CD14-positive monocyte (primary cell): ENCODE measurements around the gene SAA2. TPM values are rescaled to one million over a fixed set of nuclear protein-coding genes. Genes with fewer than 3 reads are reported as not detected.

Experiments used
- DNase-seq, 3 donors: peaks; one replicate each; pipeline ENCODE4 v3.0.0-alpha.2; 2011 to 2022
- H2AFZ ChIP-seq: 2 replicates; pipeline ENCODE4 v1.6.0; 2012; ENCODE audit warnings: mild to moderate bottlenecking, low read depth, low read length, inconsistent platforms; ENCODE audit not compliant: insufficient read depth, poor library complexity, severe bottlenecking
- H3K27ac ChIP-seq, 2 donors: 1 replicate in 1 of 2; 2 replicates in 1 of 2; pipeline ENCODE4 v1.5.1; 2012 to 2013; ENCODE audit warnings: low read length in 2 of 2, control low read depth in 1 of 2, inconsistent platforms in 1 of 2, low read depth in 1 of 2, mild to moderate bottlenecking in 1 of 2
- H3K27me3 ChIP-seq, 2 donors: one replicate each; pipeline versions ENCODE4 v1.6.0 to v1.6.1; 2011 to 2013; ENCODE audit warnings: low read length in 2 of 2; ENCODE audit not compliant: control insufficient read depth in 2 of 2, insufficient read depth in 2 of 2
- H3K36me3 ChIP-seq, 2 donors: replicated peaks in 1 of 2; 1 replicate in 1 of 2; 2 replicates in 1 of 2; pipeline versions ENCODE4 v1.5.1 to v1.6.1; 2012 to 2013; ENCODE audit warnings: low read length in 2 of 2, control low read depth in 1 of 2, inconsistent platforms in 1 of 2, mild to moderate bottlenecking in 1 of 2; ENCODE audit not compliant: insufficient read depth in 2 of 2, control insufficient read depth in 1 of 2
- H3K4me1 ChIP-seq, 2 donors: 1 replicate in 1 of 2; 2 replicates in 1 of 2; pipeline versions ENCODE4 v1.5.1 to v1.6.1; 2012 to 2013; ENCODE audit warnings: low read length in 2 of 2, control low read depth in 1 of 2, inconsistent platforms in 1 of 2, mild to moderate bottlenecking in 1 of 2, moderate library complexity in 1 of 2; ENCODE audit not compliant: insufficient read depth in 2 of 2, control insufficient read depth in 1 of 2
- H3K4me2 ChIP-seq: replicated peaks from 2 replicates; pipeline ENCODE3; 2012; ENCODE audit warnings: low read length, moderate library complexity, mild to moderate bottlenecking; ENCODE audit not compliant: poor library complexity, severe bottlenecking; ENCODE audit errors: extremely low read depth
- H3K4me3 ChIP-seq, 3 experiments: fragments of 200-600 bp in 1 of 3; sonication (generic) in 1 of 3; replicated peaks in 1 of 3; 1 replicate in 2 of 3; 2 replicates in 1 of 3; pipeline ENCODE4 v1.5.1; 2011 to 2013; ENCODE audit warnings: low read length in 3 of 3, mild to moderate bottlenecking in 3 of 3, control low read depth in 2 of 3, low read depth in 2 of 3, inconsistent platforms in 1 of 3, moderate library complexity in 1 of 3
- H3K79me2 ChIP-seq: 2 replicates; pipeline ENCODE4 v1.6.0; 2012; ENCODE audit warnings: mild to moderate bottlenecking, control low read depth, inconsistent platforms, low read length, moderate library complexity; ENCODE audit not compliant: insufficient read depth
- H3K9ac ChIP-seq: 2 replicates; pipeline ENCODE4 v1.6.0; 2017; ENCODE audit warnings: low read length, mild to moderate bottlenecking; ENCODE audit not compliant: insufficient read depth, poor library complexity, severe bottlenecking
- H3K9me3 ChIP-seq, 2 donors: replicated peaks in 1 of 2; 1 replicate in 1 of 2; 2 replicates in 1 of 2; pipeline versions ENCODE4 v1.5.1 to v1.6.1; 2012 to 2013; ENCODE audit warnings: low read length in 2 of 2, control low read depth in 1 of 2; ENCODE audit not compliant: control insufficient read depth in 1 of 2, insufficient read depth in 1 of 2
- H4K20me1 ChIP-seq: 2 replicates; pipeline ENCODE4 v1.6.0; 2012; ENCODE audit warnings: mild to moderate bottlenecking, low read length, control low read depth, moderate library complexity; ENCODE audit not compliant: insufficient read depth
- H3K27ac Mint-ChIP-seq, 7 donors: one replicate each; pipeline ENCODE4 v1.8.0; 2020; ENCODE audit warnings: mild to moderate bottlenecking in 7 of 7, mixed read lengths in 7 of 7, moderate library complexity in 6 of 7, inconsistent platforms in 2 of 7
- H3K27me3 Mint-ChIP-seq, 3 donors: one replicate each; pipeline ENCODE4 v1.8.0; 2021 to 2022; ENCODE audit warnings: low read depth in 3 of 3, mild to moderate bottlenecking in 3 of 3, mixed read lengths in 3 of 3, moderate library complexity in 3 of 3, inconsistent platforms in 1 of 3
- H3K36me3 Mint-ChIP-seq, 2 donors: one replicate each; pipeline ENCODE4 v1.8.0; 2020; ENCODE audit warnings: mixed read lengths in 2 of 2, inconsistent platforms in 1 of 2, mild to moderate bottlenecking in 1 of 2
- H3K4me1 Mint-ChIP-seq: one replicate; pipeline ENCODE4 v1.8.0; 2020; ENCODE audit warnings: mild to moderate bottlenecking, mixed read lengths
- H3K4me3 Mint-ChIP-seq, 2 donors: one replicate each; pipeline ENCODE4 v1.8.0; 2020; ENCODE audit warnings: mild to moderate bottlenecking in 2 of 2, mixed read lengths in 2 of 2, moderate library complexity in 1 of 2
- H3K9me3 Mint-ChIP-seq, 7 donors: one replicate each; pipeline ENCODE4 v1.8.0; 2020 to 2022; ENCODE audit warnings: mixed read lengths in 7 of 7, mild to moderate bottlenecking in 6 of 7, moderate library complexity in 6 of 7, inconsistent platforms in 2 of 7
- WGBS: methylation state at CpG from one replicate; pipeline ENCODE4 v1.1.5; 2013; ENCODE audit warnings: missing lambda C conversion rate; ENCODE audit not compliant: insufficient coverage; 5-methylcytosine and 5-hydroxymethylcytosine counted together
- intact Hi-C, 2 donors: fragments of 100-400 bp; cut with micrococcal nuclease; formaldehyde crosslinking; loops; one replicate each; pipeline versions ENCODE4 v1.15.0 to v1.15.1; 2023
- polyA plus RNA-seq, 3 donors: library from polyadenylated mRNA; depleted of rRNA in 1 of 3; unstranded in 2 of 3; stranded (reverse) in 1 of 3; fragments of 300-500 nt in 2 of 3; fragments of >200 nt in 1 of 3; fragmentation: Illumina TruSeq in 2 of 3; gene quantifications; 1 replicate in 2 of 3; 2 replicates in 1 of 3; pipeline ENCODE4 v1.2.3, GENCODE V29; 2012 to 2021
- TF ChIP-seq, protein P1 (sequence below): fragments of 200-600 bp; IDR thresholded peaks from one replicate; pipeline ENCODE4 v1.8.0; 2022; ENCODE audit warnings: antibody characterized with exemption, mild to moderate bottlenecking

The SAA2 gene
- polyA plus RNA-seq, 3 donors, result not detected

DNA sequence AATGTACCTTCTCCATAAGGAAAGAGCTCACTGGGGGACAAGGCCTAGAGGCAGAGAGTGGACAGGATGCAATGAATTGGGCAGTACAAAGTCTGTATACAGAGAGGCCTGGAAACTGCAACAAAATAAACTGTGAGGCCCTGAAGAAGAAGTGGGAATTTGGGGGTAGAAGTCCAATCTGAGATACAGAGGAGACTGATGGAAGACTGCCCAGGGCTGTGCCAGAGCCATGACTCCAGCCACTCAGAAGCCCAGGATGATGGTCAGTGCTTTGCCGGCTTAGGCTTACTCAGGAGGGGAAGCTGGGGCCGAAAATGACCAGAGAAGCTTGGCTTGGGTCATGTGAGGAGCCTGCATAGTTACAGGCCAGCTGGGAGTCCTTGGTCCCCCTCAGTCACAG is 17.6 kb downstream of the SAA2 start:
- Histone ChIP-seq H3K27ac (no peak overlapping the region), H4K20me1 (no peaks in the 10 kb centered on the region), H3K4me3 (no peak overlapping the region), H3K9ac (no peak overlapping the region), H3K27me3 (peaks cover 6% of the 10 kb centered on the region in 2 donors), H3K9me3 (no peaks in the 10 kb centered on the region), H2AFZ (no peak overlapping the region), H3K4me2 (no peak overlapping the region), H3K36me3 (no peaks in the 10 kb centered on the region), H3K4me1 (no peaks in the 10 kb centered on the region), H3K79me2 (no peaks in the 10 kb centered on the region)
- intact Hi-C loops, result no loop called here
- peaks cover 0 to 2% (median 0%) of the 10 kb centered on the region in 7 donors for H3K9me3 Mint-ChIP-seq
- no peak for DNase-seq
- peaks cover 8 to 10% (median 8%) of the 10 kb centered on the region in 3 donors for H3K27me3 Mint-ChIP-seq
- peak overlapping the region in 1 of 7 donors; percentile 58 for H3K27ac Mint-ChIP-seq
- TF ChIP-seq, protein P1, sequence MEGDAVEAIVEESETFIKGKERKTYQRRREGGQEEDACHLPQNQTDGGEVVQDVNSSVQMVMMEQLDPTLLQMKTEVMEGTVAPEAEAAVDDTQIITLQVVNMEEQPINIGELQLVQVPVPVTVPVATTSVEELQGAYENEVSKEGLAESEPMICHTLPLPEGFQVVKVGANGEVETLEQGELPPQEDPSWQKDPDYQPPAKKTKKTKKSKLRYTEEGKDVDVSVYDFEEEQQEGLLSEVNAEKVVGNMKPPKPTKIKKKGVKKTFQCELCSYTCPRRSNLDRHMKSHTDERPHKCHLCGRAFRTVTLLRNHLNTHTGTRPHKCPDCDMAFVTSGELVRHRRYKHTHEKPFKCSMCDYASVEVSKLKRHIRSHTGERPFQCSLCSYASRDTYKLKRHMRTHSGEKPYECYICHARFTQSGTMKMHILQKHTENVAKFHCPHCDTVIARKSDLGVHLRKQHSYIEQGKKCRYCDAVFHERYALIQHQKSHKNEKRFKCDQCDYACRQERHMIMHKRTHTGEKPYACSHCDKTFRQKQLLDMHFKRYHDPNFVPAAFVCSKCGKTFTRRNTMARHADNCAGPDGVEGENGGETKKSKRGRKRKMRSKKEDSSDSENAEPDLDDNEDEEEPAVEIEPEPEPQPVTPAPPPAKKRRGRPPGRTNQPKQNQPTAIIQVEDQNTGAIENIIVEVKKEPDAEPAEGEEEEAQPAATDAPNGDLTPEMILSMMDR, result no peak
- no peak overlapping the region for H3K4me3 Mint-ChIP-seq
- no peaks in the 10 kb centered on the region for H3K36me3 Mint-ChIP-seq
- H3K4me1 Mint-ChIP-seq, result peaks cover 3% of the 10 kb centered on the region
- whole genome bisulfite sequencing, result 93% methylated on average over 2 of the region's 2 CpGs

- H3K27me3 Mint-ChIP-seq, result peaks cover 2 to 8% (median 5%) of the 10 kb centered on the region in 3 donors
- no CpG with 5 or more reads among the region's 3 CpGs for WGBS
- no peaks in the 10 kb centered on the region for H4K20me1 ChIP-seq
- no peaks in the 10 kb centered on the region for H3K4me1 ChIP-seq
- TF ChIP-seq, protein P1, result no peak
- H3K9me3 ChIP-seq, result no peaks in the 10 kb centered on the region
- peak overlapping the region in 1 of 7 donors; percentile 47 for H3K27ac Mint-ChIP-seq
- no peaks in the 10 kb centered on the region for H3K36me3 ChIP-seq
- no peak overlapping the region for H3K4me3 Mint-ChIP-seq
- H3K79me2 ChIP-seq, result no peaks in the 10 kb centered on the region
- H3K4me2 ChIP-seq, result no peak overlapping the region
- H3K27ac ChIP-seq, result no peak overlapping the region
- H3K4me3 ChIP-seq, result no peak overlapping the region
- no peak overlapping the region for H2AFZ ChIP-seq
- peak in 1 of 3 donors; percentile 2 for DNase-seq
- intact Hi-C loops, result no loop called here
- H3K4me1 Mint-ChIP-seq, result peaks cover 3% of the 10 kb centered on the region
- H3K9me3 Mint-ChIP-seq, result peaks cover 0 to 4% (median 1%) of the 10 kb centered on the region in 7 donors
- H3K9ac ChIP-seq, result no peak overlapping the region
- no peaks in the 10 kb centered on the region for H3K36me3 Mint-ChIP-seq
- no peaks in the 10 kb centered on the region for H3K27me3 ChIP-seq
These were observed 19.0 kb downstream of the SAA2 start for GRCh38 chr11:18229501-18229900.
